ENCODE results near the gene EFNA1.

Gene EFNA1

DNA sequence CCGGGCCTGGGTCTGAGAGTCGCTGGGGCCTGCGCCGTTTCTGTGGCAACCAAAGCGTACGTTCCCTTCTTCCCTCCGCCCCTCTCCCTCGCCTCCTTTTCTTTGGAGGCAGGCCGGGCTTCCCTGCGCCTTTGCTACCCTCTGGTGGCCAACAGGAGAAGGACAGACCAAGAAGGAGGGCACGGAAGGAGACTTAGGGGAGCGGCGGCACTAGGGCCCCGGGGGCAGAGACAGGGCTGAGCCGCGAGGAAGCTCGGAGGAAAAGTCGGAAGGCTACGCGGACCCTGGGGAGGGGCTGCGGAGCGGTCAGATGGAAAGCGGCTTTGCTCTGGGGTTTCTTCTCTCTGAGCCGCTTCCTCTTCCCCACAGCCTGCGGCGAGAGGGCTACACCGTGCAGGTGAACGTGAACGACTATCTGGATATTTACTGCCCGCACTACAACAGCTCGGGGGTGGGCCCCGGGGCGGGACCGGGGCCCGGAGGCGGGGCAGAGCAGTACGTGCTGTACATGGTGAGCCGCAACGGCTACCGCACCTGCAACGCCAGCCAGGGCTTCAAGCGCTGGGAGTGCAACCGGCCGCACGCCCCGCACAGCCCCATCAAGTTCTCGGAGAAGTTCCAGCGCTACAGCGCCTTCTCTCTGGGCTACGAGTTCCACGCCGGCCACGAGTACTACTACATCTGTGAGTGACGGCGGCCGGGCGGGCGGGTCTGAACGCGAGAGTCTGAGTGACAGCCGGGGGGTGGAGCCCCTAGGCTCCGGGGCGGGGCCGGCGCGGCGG is 42.8 kb upstream of the EFNA1 start:
- H3K36me3 ChIP-seq (ENCODE audit: control insufficient read depth, insufficient read depth, low read length), result no peaks in the 10 kb centered on the region
- H3K4me3 ChIP-seq (ENCODE audit: low read depth, low read length), result peak overlapping the region; percentile 93
- H3K4me1 ChIP-seq (ENCODE audit: control insufficient read depth, insufficient read depth, low read length), result peaks cover 14% of the 10 kb centered on the region
- peaks cover 41% of the 10 kb centered on the region for H3K27me3 ChIP-seq (ENCODE audit: control insufficient read depth, insufficient read depth, low read length)
- H3K9me3 ChIP-seq (ENCODE audit: control insufficient read depth, insufficient read depth, low read length), result no peaks in the 10 kb centered on the region
- H3K9ac ChIP-seq (ENCODE audit: low read depth, low read length), result peak overlapping the region; percentile 37

- Histone ChIP-seq H3K27me3 (ENCODE audit: control insufficient read depth, insufficient read depth, low read length) (peaks cover 40% of the 10 kb centered on the region), H3K9me3 (ENCODE audit: control insufficient read depth, insufficient read depth, low read length) (no peaks in the 10 kb centered on the region), H3K9ac (ENCODE audit: low read depth, low read length) (peak overlapping the region; percentile 37), H3K4me1 (ENCODE audit: control insufficient read depth, insufficient read depth, low read length) (peaks cover 14% of the 10 kb centered on the region), H3K36me3 (ENCODE audit: control insufficient read depth, insufficient read depth, low read length) (no peaks in the 10 kb centered on the region), H3K4me3 (ENCODE audit: low read depth, low read length) (peak overlapping the region; percentile 93)
Observed at GRCh38 chr1:155085504-155086127, 42.1 kb upstream of the EFNA1 start.

DNA sequence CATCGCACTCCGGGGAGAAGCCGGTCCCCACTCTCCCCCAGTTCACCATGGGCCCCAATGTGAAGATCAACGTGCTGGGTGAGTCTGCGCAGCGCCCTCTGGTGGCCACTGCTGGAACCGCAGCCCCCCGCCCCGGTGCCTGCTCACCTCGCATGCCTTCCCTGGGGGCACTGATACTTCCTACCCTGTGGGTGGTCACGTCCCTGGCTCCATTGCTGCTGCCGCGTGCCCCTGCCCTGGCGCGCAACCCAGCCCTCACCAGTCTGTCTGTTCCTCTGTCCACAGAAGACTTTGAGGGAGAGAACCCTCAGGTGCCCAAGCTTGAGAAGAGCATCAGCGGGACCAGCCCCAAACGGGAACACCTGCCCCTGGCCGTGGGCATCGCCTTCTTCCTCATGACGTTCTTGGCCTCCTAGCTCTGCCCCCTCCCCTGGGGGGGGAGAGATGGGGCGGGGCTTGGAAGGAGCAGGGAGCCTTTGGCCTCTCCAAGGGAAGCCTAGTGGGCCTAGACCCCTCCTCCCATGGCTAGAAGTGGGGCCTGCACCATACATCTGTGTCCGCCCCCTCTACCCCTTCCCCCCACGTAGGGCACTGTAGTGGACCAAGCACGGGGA is 41.4 kb upstream of the EFNA1 start:
- H3K4me1 ChIP-seq (ENCODE audit: control insufficient read depth, insufficient read depth, low read length), result peaks cover 18% of the 10 kb centered on the region

DNA sequence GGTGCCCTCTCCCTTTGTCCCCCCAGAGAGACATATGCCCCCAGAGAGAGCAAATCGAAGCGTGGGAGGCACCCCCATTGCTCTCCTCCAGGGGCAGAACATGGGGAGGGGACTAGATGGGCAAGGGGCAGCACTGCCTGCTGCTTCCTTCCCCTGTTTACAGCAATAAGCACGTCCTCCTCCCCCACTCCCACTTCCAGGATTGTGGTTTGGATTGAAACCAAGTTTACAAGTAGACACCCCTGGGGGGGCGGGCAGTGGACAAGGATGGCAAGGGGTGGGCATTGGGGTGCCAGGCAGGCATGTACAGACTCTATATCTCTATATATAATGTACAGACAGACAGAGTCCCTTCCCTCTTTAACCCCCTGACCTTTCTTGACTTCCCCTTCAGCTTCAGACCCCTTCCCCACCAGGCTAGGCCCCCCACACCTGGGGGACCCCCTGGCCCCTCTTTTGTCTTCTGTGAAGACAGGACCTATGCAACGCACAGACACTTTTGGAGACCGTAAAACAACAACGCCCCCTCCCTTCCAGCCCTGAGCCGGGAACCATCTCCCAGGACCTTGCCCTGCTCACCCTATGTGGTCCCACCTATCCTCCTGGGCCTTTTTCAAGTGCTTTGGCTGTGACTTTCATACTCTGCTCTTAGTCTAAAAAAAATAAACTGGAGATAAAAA is 40.7 kb upstream of the EFNA1 start:
- peaks cover 38% of the 10 kb centered on the region for H3K27me3 ChIP-seq (ENCODE audit: control insufficient read depth, insufficient read depth, low read length)
- peaks cover 16% of the 10 kb centered on the region for H3K4me1 ChIP-seq (ENCODE audit: control insufficient read depth, insufficient read depth, low read length)
- H3K36me3 ChIP-seq (ENCODE audit: control insufficient read depth, insufficient read depth, low read length), result no peaks in the 10 kb centered on the region
- H3K9ac ChIP-seq (ENCODE audit: low read depth, low read length), result no peak overlapping the region
- no peak overlapping the region for H3K4me3 ChIP-seq (ENCODE audit: low read depth, low read length)
- no peaks in the 10 kb centered on the region for H3K9me3 ChIP-seq (ENCODE audit: control insufficient read depth, insufficient read depth, low read length)

More for the DNA sequence above, 41.4 kb upstream of the EFNA1 start:
- Histone ChIP-seq H3K9me3 (ENCODE audit: control insufficient read depth, insufficient read depth, low read length) (no peaks in the 10 kb centered on the region), H3K36me3 (ENCODE audit: control insufficient read depth, insufficient read depth, low read length) (no peaks in the 10 kb centered on the region), H3K4me3 (ENCODE audit: low read depth, low read length) (peak overlapping the region; percentile 93), H3K27me3 (ENCODE audit: control insufficient read depth, insufficient read depth, low read length) (peaks cover 40% of the 10 kb centered on the region), H3K9ac (ENCODE audit: low read depth, low read length) (no peak overlapping the region)

DNA sequence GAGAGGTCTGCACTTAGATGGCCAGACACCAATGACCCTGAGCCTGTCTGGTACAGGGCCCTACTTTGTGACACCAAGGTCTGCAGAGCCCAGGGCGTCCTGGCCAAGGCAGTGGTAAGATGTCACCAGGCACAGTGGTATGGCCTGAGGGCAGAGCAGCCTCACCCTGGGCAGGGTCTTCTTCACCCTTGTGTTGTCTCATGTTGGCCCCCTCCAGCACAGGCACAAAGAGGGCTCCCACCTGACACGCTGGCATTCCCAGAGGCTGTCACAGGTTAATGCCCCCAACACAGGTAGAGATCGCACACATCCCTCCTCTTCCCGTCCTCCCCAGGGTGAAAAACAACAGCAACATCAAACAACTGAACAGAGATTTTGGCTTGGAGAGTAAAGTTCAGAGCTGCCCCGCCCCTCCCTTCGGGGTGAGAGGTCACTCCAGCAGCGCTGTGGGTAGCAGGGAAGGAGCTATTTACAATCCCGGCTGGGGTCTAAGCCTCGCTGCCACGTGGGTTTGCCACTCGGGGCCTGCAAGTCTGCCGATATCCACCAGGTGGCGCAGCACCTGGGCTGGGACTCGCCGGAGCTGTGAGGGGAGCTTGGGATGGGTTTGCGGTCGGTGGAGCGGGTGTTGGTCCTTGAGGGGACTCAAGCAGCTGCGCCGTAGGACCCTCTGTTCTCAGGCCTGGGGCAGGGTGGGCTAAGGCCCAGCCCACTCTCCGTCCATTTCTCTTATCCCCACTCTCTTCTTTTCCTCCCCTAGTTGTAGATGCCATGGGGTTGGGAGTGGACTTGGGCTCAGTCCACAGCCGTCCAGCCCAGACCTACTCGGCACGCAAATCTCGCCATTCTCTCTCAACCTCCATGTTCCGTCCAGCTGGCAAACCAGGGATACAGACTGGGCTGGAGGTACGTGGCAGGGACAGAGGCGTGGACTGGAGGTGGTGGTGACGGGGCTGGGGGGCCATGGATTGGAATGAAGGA is 36.3 kb upstream of the EFNA1 start:
- H3K9ac ChIP-seq (ENCODE audit: low read depth, low read length), result peak overlapping the region; percentile 41
- peaks cover 20% of the 10 kb centered on the region for H3K27me3 ChIP-seq (ENCODE audit: control insufficient read depth, insufficient read depth, low read length)
- H3K4me3 ChIP-seq (ENCODE audit: low read depth, low read length), result peak overlapping the region; percentile 33
- H3K36me3 ChIP-seq (ENCODE audit: control insufficient read depth, insufficient read depth, low read length), result no peaks in the 10 kb centered on the region
- H3K9me3 ChIP-seq (ENCODE audit: control insufficient read depth, insufficient read depth, low read length), result no peaks in the 10 kb centered on the region
- peaks cover 12% of the 10 kb centered on the region for H3K4me1 ChIP-seq (ENCODE audit: control insufficient read depth, insufficient read depth, low read length)

DNA sequence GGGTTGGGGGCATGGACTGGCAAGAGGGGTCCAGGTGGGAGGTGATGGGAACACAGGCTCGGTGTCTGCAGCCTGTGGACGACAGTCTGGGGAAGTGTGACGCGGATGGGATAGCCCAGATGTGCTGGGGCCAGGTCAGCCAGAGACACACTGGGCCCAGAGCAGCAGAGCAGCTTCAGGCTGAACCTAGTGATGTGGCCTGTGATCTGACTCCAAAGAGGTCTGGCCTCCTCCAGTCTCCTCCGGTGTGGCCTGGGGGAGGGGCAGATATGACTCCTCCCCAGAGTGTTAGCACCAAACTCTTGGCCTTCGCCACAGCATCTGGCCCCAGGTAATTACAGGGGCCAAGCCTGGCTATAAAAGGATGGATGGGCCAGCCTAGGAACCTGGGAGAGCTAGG is 35.5 kb upstream of the EFNA1 start:
- Histone ChIP-seq H3K27me3 (ENCODE audit: control insufficient read depth, insufficient read depth, low read length) (peaks cover 20% of the 10 kb centered on the region), H3K9ac (ENCODE audit: low read depth, low read length) (no peak overlapping the region), H3K36me3 (ENCODE audit: control insufficient read depth, insufficient read depth, low read length) (no peaks in the 10 kb centered on the region), H3K4me3 (ENCODE audit: low read depth, low read length) (no peak overlapping the region), H3K4me1 (ENCODE audit: control insufficient read depth, insufficient read depth, low read length) (peaks cover 12% of the 10 kb centered on the region), H3K9me3 (ENCODE audit: control insufficient read depth, insufficient read depth, low read length) (no peaks in the 10 kb centered on the region)

DNA sequence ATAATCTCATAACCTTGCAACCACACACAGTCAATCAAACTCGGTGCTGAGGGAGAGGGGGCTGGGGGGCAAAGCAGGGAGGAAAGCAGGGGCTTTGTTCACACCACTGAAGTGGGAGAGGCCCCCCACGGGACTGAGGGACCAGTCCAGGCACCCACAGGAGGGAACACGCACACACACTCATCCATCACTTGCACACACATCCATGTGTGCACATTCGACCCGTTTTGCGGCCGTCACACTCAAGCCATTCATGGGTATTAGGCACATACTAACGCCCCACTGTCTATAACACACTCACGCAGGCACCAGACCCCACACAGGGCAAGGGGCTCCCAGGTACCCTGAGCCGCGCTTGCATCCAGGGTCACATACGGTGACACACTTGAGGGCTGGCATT is 35.0 kb upstream of the EFNA1 start:
- Histone ChIP-seq H3K4me3 (ENCODE audit: low read depth, low read length) (no peak overlapping the region), H3K4me1 (ENCODE audit: control insufficient read depth, insufficient read depth, low read length) (peaks cover 11% of the 10 kb centered on the region), H3K9ac (ENCODE audit: low read depth, low read length) (no peak overlapping the region), H3K27me3 (ENCODE audit: control insufficient read depth, insufficient read depth, low read length) (peaks cover 20% of the 10 kb centered on the region), H3K36me3 (ENCODE audit: control insufficient read depth, insufficient read depth, low read length) (no peaks in the 10 kb centered on the region), H3K9me3 (ENCODE audit: control insufficient read depth, insufficient read depth, low read length) (no peaks in the 10 kb centered on the region)

DNA sequence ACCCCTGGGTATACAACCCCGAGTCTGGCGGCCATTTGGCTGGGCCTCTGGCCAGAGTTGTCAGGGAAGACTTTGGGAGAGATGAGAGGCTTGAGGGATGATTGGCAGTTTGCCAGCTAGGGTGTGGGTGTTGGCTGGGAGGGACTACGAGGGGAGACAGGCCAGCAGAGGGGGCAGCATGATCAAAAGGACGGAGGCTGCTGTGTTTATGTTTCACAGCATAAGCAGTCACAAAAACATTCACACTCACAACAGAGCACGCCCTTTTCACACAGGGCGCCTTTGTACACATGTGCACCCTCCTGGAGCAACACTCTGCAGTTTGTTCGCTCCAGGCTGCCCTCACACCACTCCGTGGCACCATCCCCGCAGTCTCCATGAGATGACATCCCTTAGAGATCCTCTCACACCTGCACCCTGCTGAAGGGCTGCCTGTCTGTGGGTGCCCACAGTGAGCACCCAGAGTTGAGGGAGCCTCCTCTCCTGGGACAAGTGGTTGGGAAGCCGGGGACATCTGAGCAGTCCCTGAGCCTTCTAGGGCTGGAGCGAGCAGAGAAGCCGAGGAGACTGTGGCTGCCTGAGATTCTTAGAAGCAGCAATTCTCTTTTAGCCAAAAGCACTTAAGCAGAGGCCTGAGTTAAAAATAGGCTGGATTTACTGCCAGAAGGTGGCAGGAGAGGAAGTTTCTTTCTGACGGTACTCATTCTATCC is 33.6 kb upstream of the EFNA1 start:
- no peaks in the 10 kb centered on the region for H3K36me3 ChIP-seq (ENCODE audit: control insufficient read depth, insufficient read depth, low read length)
- H3K9ac ChIP-seq (ENCODE audit: low read depth, low read length), result no peak overlapping the region
- H3K27me3 ChIP-seq (ENCODE audit: control insufficient read depth, insufficient read depth, low read length), result peaks cover 16% of the 10 kb centered on the region
- H3K4me1 ChIP-seq (ENCODE audit: control insufficient read depth, insufficient read depth, low read length), result peaks cover 10% of the 10 kb centered on the region
- H3K9me3 ChIP-seq (ENCODE audit: control insufficient read depth, insufficient read depth, low read length), result no peaks in the 10 kb centered on the region
- H3K4me3 ChIP-seq (ENCODE audit: low read depth, low read length), result no peak overlapping the region

DNA sequence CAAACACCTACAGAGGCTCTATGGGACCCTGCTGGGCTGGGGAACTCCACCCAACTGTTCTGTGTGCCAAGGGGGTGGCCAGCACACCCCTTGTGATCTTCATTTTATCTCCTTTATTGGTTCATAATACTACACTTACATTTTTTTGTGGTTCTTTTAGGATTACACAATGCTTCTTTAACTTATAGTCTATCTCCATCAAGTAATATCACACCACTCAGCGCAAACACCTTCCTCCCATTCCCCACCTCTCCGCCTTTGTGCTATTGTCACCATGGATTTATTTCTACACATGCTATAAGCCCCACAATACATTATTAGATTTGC is 33.1 kb upstream of the EFNA1 start:
- H3K4me3 ChIP-seq (ENCODE audit: low read depth, low read length), result no peak overlapping the region
- H3K36me3 ChIP-seq (ENCODE audit: control insufficient read depth, insufficient read depth, low read length), result no peaks in the 10 kb centered on the region
- H3K9me3 ChIP-seq (ENCODE audit: control insufficient read depth, insufficient read depth, low read length), result no peaks in the 10 kb centered on the region
- H3K27me3 ChIP-seq (ENCODE audit: control insufficient read depth, insufficient read depth, low read length), result peaks cover 16% of the 10 kb centered on the region
- peaks cover 10% of the 10 kb centered on the region for H3K4me1 ChIP-seq (ENCODE audit: control insufficient read depth, insufficient read depth, low read length)
- H3K9ac ChIP-seq (ENCODE audit: low read depth, low read length), result no peak overlapping the region

DNA sequence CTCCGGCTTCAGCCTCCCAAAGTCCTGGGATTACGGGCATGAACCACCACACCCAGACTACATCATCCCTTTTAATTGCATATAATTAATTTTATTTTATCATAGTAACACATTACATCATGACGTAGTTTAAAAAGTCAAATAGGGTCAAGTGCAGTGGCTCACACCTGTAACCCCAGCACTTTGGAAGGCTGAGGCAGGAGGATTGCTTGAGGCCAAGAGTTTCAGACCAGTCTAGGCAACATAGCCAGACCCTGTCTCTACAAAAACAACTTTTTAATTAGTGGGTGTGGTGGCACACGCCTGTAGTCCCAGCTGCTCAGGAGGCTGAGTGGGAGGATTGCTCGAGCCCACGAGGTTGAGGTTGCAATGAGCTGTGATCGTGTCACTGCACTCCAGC is 28.3 kb upstream of the EFNA1 start:
- Histone ChIP-seq H3K9me3 (ENCODE audit: control insufficient read depth, insufficient read depth, low read length) (no peaks in the 10 kb centered on the region), H3K27me3 (ENCODE audit: control insufficient read depth, insufficient read depth, low read length) (no peaks in the 10 kb centered on the region), H3K4me1 (ENCODE audit: control insufficient read depth, insufficient read depth, low read length) (peaks cover 3% of the 10 kb centered on the region), H3K4me3 (ENCODE audit: low read depth, low read length) (no peak overlapping the region), H3K9ac (ENCODE audit: low read depth, low read length) (no peak overlapping the region), H3K36me3 (ENCODE audit: control insufficient read depth, insufficient read depth, low read length) (no peaks in the 10 kb centered on the region)
